Measurements from ENCODE around the gene CEP70.

Gene CEP70

DNA sequence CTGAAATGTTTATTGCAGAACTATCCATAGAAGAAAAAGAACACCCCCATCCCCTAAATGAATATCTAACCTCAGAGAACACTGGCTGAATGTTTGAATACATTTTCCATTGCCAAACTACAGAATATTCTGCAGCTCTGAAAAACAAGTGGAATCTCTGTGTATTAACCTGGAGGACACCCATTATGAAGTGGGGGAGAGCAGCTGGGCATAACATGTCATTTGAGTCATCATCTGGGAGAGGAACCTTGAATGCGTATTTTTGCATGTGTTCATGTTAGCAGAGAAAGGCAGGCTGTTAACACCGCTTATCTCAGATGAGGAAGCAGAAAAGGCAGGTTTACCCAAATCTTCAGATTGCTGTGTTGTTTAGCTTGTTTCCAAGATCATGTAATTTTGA, 128.1 kb downstream of the CEP70 start:
- Histone ChIP-seq H3K4me1 (ENCODE audit: control insufficient read depth, insufficient read depth, low read length) (peaks cover 16% of the 10 kb centered on the region), H3K4me2 (ENCODE audit: low read length) (no peak overlapping the region), H3K9ac (ENCODE audit: low read depth, low read length) (no peak overlapping the region), H3K27me3 (ENCODE audit: control insufficient read depth, insufficient read depth, low read length) (peaks cover 2% of the 10 kb centered on the region), H3K9me3 (replicated peaks; ENCODE audit: low read length) (no peaks in the 10 kb centered on the region), H3K4me3 (ENCODE audit: low read length) (no peak overlapping the region), H3K36me3 (ENCODE audit: insufficient read depth, low read length) (no peaks in the 10 kb centered on the region)

DNA sequence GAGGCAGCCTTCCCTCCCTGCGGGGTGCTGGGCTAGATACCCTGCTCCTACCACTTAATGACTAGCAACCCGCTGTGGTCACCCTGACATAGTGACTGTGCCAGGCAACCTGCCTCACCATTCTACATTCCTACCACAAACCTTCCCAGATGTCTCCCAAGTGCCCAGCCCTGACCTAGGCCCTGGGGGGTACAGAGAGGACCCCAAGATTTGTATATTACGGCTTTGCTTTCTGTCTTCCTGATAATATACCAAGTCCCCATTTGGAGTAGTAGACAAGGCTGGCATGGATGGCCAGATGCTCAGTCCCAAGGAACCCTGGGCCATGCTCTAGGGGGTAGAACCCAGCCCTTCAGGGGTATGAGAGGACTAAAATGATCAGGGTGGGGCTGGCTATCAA, 128.6 kb downstream of the CEP70 start:
- Histone ChIP-seq H3K27me3 (ENCODE audit: control insufficient read depth, insufficient read depth, low read length) (peaks cover 2% of the 10 kb centered on the region), H3K4me3 (ENCODE audit: low read length) (no peak overlapping the region), H3K36me3 (ENCODE audit: insufficient read depth, low read length) (no peaks in the 10 kb centered on the region), H3K4me1 (ENCODE audit: control insufficient read depth, insufficient read depth, low read length) (peaks cover 19% of the 10 kb centered on the region), H3K9me3 (replicated peaks; ENCODE audit: low read length) (no peaks in the 10 kb centered on the region), H3K9ac (ENCODE audit: low read depth, low read length) (no peak overlapping the region), H3K4me2 (ENCODE audit: low read length) (no peak overlapping the region)

DNA sequence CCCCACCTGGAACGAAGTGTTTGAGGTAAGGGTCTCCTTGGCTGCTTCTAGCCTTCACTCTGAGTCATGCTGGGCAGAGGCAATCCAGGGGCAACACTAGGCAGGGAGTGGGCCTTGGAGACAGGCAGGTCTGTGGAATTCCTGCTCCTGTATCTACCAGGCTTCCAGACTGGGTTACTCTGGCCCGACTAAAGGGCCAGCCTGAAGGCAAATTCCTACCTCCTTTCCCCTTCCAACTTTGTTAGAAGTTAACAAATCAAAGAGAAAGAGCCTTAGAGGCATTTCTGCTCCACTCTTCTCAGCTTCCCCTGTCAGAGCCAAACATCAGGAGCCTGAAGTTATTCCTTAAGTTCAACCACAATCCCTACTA, 129.6 kb downstream of the CEP70 start:
- H3K9ac ChIP-seq (ENCODE audit: low read depth, low read length) = no peak overlapping the region
- no peaks in the 10 kb centered on the region for H3K9me3 ChIP-seq (replicated peaks; ENCODE audit: low read length)
- H3K4me2 ChIP-seq (ENCODE audit: low read length) = no peak overlapping the region
- H3K27me3 ChIP-seq (ENCODE audit: control insufficient read depth, insufficient read depth, low read length) = peaks cover 2% of the 10 kb centered on the region
- no peak overlapping the region for H3K4me3 ChIP-seq (ENCODE audit: low read length)
- no peaks in the 10 kb centered on the region for H3K36me3 ChIP-seq (ENCODE audit: insufficient read depth, low read length)
- peaks cover 19% of the 10 kb centered on the region for H3K4me1 ChIP-seq (ENCODE audit: control insufficient read depth, insufficient read depth, low read length)

DNA sequence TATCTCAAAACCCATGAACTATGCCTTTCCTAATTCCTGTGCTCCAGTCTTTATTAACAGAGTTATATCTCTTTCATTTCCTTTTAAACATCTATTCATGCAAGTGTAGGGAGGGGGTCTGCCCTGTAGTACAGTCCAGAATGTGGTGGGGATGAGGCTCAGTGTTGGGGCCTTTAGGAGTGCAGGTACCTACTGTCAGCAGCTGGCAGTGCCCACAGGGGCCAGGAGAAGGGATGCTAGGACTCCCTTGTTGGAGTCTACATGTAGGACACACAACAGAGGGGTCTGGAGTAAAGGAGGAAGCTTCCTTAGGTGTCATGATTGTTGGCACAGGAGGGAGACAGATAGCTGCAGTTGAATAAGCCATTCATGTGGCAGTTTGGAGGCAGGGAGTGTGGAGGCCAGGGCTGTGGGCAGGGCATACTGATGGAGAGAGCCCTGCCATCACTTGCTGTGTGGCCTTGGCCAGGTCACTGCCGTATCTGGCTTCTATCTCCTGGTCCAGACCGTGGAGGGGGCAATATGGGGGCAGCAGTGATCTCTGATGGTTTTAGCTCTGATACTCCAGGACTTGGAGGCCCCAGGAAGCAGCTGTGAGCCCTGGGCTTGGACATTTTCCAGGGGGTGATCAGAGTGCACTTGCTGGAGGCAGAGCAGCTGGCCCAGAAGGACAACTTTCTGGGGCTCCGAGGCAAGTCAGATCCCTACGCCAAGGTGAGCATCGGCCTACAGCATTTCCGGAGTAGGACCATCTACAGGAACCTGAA, 130.2 kb downstream of the CEP70 start:
- peaks cover 13% of the 10 kb centered on the region for H3K4me1 ChIP-seq (ENCODE audit: control insufficient read depth, insufficient read depth, low read length)
- H3K9me3 ChIP-seq (replicated peaks; ENCODE audit: low read length) = no peaks in the 10 kb centered on the region
- peaks cover 2% of the 10 kb centered on the region for H3K27me3 ChIP-seq (ENCODE audit: control insufficient read depth, insufficient read depth, low read length)
- no peak overlapping the region for H3K9ac ChIP-seq (ENCODE audit: low read depth, low read length)
- H3K4me2 ChIP-seq (ENCODE audit: low read length) = no peak overlapping the region
- H3K4me3 ChIP-seq (ENCODE audit: low read length) = no peak overlapping the region
- no peaks in the 10 kb centered on the region for H3K36me3 ChIP-seq (ENCODE audit: insufficient read depth, low read length)

DNA sequence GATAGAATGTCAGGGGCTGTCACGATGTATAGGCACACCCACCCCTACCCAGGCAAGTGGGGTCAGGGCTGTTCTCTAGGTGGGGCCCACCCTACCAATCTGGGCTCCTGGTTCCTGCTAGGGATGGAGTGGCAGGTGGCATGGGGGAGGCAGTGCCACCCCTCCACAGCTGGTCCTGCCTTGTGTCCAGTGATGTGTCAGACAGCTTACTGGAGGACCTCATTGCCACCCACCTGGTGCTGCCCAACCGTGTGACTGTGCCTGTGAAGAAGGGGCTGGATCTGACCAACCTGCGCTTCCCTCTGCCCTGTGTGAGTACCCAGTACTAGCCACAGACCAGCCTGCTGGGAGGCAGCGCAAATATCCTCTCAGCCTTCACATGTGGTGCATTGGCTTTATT, 132.2 kb downstream of the CEP70 start:
- Histone ChIP-seq H3K4me3 (ENCODE audit: low read length) (no peak overlapping the region), H3K9me3 (replicated peaks; ENCODE audit: low read length) (no peaks in the 10 kb centered on the region), H3K4me1 (ENCODE audit: control insufficient read depth, insufficient read depth, low read length) (peaks cover 7% of the 10 kb centered on the region), H3K9ac (ENCODE audit: low read depth, low read length) (no peak overlapping the region), H3K36me3 (ENCODE audit: insufficient read depth, low read length) (no peaks in the 10 kb centered on the region), H3K27me3 (ENCODE audit: control insufficient read depth, insufficient read depth, low read length) (peaks cover 2% of the 10 kb centered on the region), H3K4me2 (ENCODE audit: low read length) (no peak overlapping the region)

DNA sequence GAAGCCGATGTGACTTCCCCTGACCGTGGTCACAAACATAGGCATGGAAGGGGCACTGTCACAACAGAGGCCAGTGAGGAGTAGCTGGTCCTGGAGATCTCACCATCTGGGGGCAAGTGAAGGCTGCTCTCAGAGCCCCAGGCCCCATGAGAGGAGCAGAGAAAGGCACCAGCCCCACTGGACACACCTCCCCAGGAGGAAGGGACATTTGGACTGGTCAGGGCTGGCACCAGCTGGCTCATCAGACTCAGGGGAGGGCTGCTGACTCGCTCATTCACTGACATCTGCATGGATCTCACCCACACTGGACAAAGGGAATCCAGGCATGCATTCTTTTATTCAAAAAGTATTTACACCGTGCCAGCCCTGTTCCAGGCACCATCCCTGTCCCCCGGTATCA, 132.8 kb downstream of the CEP70 start:
- Histone ChIP-seq H3K4me2 (ENCODE audit: low read length) (no peak overlapping the region), H3K4me3 (ENCODE audit: low read length) (no peak overlapping the region), H3K36me3 (ENCODE audit: insufficient read depth, low read length) (no peaks in the 10 kb centered on the region), H3K9me3 (replicated peaks; ENCODE audit: low read length) (no peaks in the 10 kb centered on the region), H3K9ac (ENCODE audit: low read depth, low read length) (no peak overlapping the region), H3K27me3 (ENCODE audit: control insufficient read depth, insufficient read depth, low read length) (peaks cover 2% of the 10 kb centered on the region), H3K4me1 (ENCODE audit: control insufficient read depth, insufficient read depth, low read length) (peaks cover 7% of the 10 kb centered on the region)

DNA sequence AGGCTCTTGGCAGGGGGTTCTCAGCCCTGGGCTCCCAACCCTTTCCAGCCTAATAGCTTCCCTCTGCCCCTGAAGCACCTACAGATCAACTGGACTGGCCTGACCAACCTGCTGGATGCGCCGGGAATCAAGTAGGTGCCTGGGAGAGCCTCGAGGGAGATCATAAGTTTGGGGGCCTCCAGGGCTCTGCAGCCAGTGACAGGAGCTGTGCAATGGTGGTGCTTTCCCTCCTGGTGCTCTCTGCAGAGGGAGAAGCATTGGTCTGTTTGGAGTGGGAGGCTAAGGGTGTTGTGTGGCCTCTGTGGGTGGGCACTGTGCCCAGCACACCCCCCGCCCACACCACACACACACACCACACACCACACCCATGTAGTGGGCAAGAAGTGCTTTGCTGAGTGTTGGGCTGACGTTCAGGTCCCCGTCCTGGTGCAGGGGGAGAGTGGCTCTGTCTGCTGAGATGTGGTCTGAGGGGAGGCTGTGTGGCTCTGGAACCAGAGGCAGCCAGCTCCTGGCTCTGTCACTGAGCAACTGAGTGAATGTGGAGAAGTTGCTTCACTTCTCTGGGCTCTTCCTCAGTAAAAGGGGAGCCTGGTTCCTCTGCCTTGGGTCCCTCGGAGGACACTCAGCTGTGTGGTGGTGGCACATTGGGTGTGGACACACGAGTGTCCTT, 133.4 kb downstream of the CEP70 start:
- Histone ChIP-seq H3K4me1 (ENCODE audit: control insufficient read depth, insufficient read depth, low read length) (peaks cover 7% of the 10 kb centered on the region), H3K4me2 (ENCODE audit: low read length) (no peak overlapping the region), H3K9me3 (replicated peaks; ENCODE audit: low read length) (no peaks in the 10 kb centered on the region), H3K4me3 (ENCODE audit: low read length) (no peak overlapping the region), H3K36me3 (ENCODE audit: insufficient read depth, low read length) (no peaks in the 10 kb centered on the region), H3K27me3 (ENCODE audit: control insufficient read depth, insufficient read depth, low read length) (peaks cover 2% of the 10 kb centered on the region), H3K9ac (ENCODE audit: low read depth, low read length) (no peak overlapping the region)

DNA sequence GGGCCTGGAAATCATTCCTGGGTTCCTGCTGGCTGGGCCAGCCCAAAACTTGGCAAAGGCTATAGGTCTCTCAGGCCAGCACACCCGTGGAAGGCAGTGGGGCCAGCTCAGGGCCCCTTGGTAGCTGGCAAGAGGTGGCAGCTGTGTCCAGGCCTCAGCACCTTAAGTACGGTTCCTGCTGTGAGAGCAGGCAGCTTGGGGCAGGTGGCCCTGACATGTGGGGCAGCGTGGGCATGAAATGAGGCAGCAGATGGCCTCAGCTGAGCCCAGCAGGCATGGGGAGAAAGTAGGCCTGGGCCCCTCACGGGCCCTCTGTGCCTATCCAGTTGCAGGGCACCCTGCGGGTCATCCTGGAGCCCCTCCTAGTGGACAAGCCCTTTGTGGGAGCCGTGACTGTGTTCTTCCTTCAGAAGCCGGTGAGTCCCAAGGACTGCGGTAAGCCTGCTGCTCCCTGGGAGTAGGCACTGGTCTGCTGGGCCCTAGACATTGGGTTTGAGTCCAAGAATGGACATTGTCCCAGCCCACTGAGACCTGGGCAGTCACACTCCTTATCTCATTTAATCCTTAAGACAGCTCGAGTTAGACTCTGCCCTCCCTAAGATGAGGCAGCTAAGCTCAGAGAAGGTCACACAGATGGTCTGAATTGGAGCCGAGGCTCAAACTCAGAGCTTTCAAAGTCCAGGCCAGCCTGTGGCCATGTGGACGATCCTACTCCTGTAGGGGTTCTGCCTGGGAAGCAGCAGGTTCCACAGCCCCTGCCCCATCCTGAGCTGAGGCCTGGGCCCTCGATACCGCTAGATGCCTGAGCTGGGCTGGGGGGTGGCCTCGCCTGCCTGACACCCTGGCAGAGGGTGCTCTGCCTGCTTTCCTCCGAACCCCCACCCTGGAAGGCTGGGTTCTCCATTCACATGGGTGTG, 134.2 kb downstream of the CEP70 start:
- H3K4me1 ChIP-seq (ENCODE audit: control insufficient read depth, insufficient read depth, low read length) = peaks cover 7% of the 10 kb centered on the region
- H3K9ac ChIP-seq (ENCODE audit: low read depth, low read length) = no peak overlapping the region
- H3K4me3 ChIP-seq (ENCODE audit: low read length) = no peak overlapping the region
- peaks cover 6% of the 10 kb centered on the region for H3K27me3 ChIP-seq (ENCODE audit: control insufficient read depth, insufficient read depth, low read length)
- no peaks in the 10 kb centered on the region for H3K36me3 ChIP-seq (ENCODE audit: insufficient read depth, low read length)
- H3K4me2 ChIP-seq (ENCODE audit: low read length) = no peak overlapping the region
- no peaks in the 10 kb centered on the region for H3K9me3 ChIP-seq (replicated peaks; ENCODE audit: low read length)

DNA sequence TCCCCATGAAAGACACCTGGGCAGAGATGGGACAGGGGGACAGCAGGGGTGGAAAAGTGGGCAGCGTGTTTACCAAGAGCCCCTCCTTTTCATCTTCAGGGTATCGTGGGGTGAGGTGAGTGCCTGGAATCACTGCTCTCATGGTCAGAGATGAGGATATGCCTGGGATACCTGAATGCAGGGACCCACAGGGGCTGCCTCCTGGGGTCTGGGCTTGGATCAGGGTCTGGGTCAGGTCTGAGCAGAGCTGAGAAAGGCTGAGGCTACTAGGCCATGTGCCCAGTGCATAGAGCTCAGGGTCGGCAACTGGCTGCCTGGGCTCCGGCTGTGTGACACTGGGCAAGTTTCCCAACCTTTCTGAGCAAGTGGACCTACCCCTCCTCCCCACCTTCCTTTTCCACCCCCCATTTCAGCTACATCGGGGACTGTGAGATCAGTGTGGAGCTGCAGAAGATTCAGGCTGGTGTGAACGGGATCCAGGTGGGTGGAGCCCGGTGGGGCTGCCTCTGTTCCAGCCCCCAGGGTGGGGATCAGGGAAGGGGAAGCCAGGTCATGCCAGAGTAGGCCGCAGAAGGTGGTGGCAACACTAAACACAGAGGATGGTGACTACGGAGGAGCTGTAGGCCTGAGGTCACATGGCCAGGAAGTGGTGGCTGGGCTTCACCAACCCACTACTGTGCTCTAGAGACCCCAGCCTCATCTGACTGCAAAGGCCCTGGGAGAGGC, 135.1 kb downstream of the CEP70 start:
- H3K4me2 ChIP-seq (ENCODE audit: low read length) = no peak overlapping the region
- H3K27me3 ChIP-seq (ENCODE audit: control insufficient read depth, insufficient read depth, low read length) = peaks cover 6% of the 10 kb centered on the region
- H3K4me1 ChIP-seq (ENCODE audit: control insufficient read depth, insufficient read depth, low read length) = peaks cover 7% of the 10 kb centered on the region
- no peaks in the 10 kb centered on the region for H3K36me3 ChIP-seq (ENCODE audit: insufficient read depth, low read length)
- H3K9me3 ChIP-seq (replicated peaks; ENCODE audit: low read length) = no peaks in the 10 kb centered on the region
- H3K4me3 ChIP-seq (ENCODE audit: low read length) = no peak overlapping the region
- no peak overlapping the region for H3K9ac ChIP-seq (ENCODE audit: low read depth, low read length)

DNA sequence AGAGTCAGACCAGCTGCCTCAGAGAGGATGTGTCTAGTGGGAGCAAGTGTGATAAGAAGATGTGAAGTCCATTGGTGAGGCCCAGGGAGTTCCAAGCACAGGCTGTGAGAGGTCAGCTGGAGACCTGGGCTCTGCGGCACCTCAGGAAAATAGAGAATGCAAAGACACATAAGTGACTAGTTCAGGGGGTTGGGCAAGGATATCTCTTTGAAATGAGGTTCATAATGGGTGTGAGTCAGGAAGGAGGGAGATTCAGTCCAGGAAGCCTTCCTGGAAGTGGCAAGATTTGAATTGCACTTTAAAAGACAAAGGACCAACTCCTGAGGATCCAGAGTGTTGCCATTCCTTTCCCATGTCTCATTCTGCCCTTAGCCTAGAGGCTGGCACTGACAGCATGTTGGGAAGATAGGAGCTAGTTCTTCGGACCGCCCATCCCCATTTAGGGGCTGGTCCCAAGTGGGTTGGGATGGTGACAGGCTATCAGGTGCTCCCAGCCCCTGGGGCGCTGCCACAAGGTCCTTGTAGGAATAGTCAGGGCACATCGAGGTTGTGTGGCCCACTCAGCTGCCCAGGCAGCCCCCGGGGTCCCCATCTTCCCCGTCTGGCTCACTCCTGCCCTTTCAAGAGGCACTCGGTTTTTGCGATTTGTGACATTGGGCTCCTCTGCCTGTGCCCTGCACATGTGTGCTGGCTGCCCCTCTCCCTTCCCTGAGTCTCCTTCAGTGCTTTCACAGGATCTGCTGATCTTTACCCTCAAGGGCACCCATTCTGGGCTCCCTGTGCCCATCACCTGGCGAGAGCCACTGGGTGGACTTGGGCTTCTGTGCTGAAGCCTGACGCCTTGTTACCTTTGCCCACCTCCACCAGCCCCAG, 136.0 kb downstream of the CEP70 start:
- no peak overlapping the region for H3K9ac ChIP-seq (ENCODE audit: low read depth, low read length)
- peaks cover 4% of the 10 kb centered on the region for H3K27me3 ChIP-seq (ENCODE audit: control insufficient read depth, insufficient read depth, low read length)
- H3K4me2 ChIP-seq (ENCODE audit: low read length) = no peak overlapping the region
- no peaks in the 10 kb centered on the region for H3K9me3 ChIP-seq (replicated peaks; ENCODE audit: low read length)
- H3K4me3 ChIP-seq (ENCODE audit: low read length) = no peak overlapping the region
- peaks cover 7% of the 10 kb centered on the region for H3K4me1 ChIP-seq (ENCODE audit: control insufficient read depth, insufficient read depth, low read length)
- no peaks in the 10 kb centered on the region for H3K36me3 ChIP-seq (ENCODE audit: insufficient read depth, low read length)

Data from skeletal muscle satellite cell (primary cell).